GM13976 (cell line): ENCODE data around the gene CNTNAP4.

Experiments used
- DNase-seq: peaks from one replicate; pipeline ENCODE4 v3.0.0; 2012; ENCODE audit warnings: low spot score
- CTCF ChIP-seq: IDR thresholded peaks from 2 replicates; pipeline ENCODE4 v1.5.1; 2012; ENCODE audit warnings: borderline replicate concordance, mild to moderate bottlenecking; ENCODE audit not compliant: insufficient read depth; ENCODE audit errors: extremely low read depth, missing control alignments, control extremely low read depth
- in situ Hi-C: fragments of 300-500 bp; cut with MboI; formaldehyde crosslinking; loops from one replicate; pipeline ENCODE4 v1.12.0; 2022; ENCODE audit warnings: low sequenced_read_pairs, mixed read lengths, inconsistent platforms; ENCODE audit not compliant: unreplicated experiment

CNTNAP4 gene

GRCh38 chr16:76278980-76279379, 1.8 kb downstream of the CNTNAP4 start:
- in situ Hi-C loops: no loop called here
- DNase-seq: no peak
- no peak for TF ChIP-seq CTCF

- DNase-seq: no peak
- TF ChIP-seq CTCF: no peak
- in situ Hi-C loops: no loop called here
Measured at GRCh38 chr16:76280421-76281215, 3.4 kb downstream of the CNTNAP4 start.

GRCh38 chr16:76287466-76287865, 10.3 kb downstream of the CNTNAP4 start:
- TF ChIP-seq CTCF: no peak
- in situ Hi-C loops: no loop called here
- no peak for DNase-seq

GRCh38 chr16:76292218-76292617, 15.0 kb downstream of the CNTNAP4 start:
- DNase-seq: no peak
- TF ChIP-seq CTCF: no peak
- in situ Hi-C loops: no loop called here

GRCh38 chr16:76293980-76294379, 16.8 kb downstream of the CNTNAP4 start:
- in situ Hi-C loops: no loop called here
- no peak for TF ChIP-seq CTCF
- no peak for DNase-seq

GRCh38 chr16:76294396-76295214, 17.4 kb downstream of the CNTNAP4 start:
- no peak for DNase-seq
- in situ Hi-C loops: no loop called here
- no peak for TF ChIP-seq CTCF
